Hippocampal formation (tissue), 2 donors: Measurements from ENCODE around the gene KLHL2.
"Not testable (repeated sequence)": the region's sequence is repeated elsewhere in the genome, so short reads cannot be mapped to it uniquely, and the experiment has no call there.

Experiments
- DNase-seq, 2 donors: peaks; one replicate each; lab custom pipeline; 2025; lab: John Stamatoyannopoulos, UW

Gene KLHL2, protein sequence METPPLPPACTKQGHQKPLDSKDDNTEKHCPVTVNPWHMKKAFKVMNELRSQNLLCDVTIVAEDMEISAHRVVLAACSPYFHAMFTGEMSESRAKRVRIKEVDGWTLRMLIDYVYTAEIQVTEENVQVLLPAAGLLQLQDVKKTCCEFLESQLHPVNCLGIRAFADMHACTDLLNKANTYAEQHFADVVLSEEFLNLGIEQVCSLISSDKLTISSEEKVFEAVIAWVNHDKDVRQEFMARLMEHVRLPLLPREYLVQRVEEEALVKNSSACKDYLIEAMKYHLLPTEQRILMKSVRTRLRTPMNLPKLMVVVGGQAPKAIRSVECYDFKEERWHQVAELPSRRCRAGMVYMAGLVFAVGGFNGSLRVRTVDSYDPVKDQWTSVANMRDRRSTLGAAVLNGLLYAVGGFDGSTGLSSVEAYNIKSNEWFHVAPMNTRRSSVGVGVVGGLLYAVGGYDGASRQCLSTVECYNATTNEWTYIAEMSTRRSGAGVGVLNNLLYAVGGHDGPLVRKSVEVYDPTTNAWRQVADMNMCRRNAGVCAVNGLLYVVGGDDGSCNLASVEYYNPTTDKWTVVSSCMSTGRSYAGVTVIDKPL

DNA sequence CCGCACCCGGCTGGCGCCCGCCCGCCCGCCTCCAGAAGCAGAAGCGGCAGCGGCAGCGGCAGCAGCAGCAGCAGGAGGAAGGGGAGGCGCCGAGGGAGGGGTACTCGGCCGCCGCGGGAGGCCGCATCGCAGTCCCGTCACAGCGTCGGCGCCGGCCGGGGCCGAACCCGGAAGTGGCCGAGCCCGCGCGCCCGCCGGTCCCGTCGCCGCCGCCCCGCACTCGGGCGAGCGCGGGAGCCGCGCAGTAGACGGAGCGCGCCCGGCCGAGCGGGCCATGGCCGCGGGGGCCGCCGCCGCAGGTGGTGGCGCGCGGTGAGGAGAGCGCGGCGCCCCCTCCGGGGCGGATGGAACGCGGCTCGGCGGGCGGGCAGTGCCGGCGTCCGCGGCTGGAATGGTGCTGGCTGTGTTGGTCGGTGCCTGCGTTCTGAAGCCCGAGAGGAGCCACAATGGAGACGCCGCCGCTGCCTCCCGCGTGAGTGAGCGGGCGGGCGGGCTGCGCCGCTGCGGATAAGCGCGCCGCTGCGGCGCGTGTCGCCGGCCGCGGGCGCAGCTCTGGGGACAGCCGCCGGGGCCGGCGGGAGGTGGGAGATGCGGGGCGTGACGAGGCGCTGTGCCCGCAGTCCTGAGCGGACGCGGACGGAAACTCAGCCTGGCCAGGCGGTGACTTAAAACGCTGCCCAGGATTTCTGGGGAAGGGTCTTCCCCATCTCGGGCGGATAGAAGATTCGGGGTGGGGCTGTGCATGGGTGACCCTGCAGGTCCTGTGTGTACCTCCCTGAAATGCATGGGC is at the start of gene KLHL2:
TSS of gene KLHL2 (plus strand) at position 131 of the 790 bp plus-strand sequence. CDS start at position 447, 316 bp downstream.
- DNase-seq: peak; percentile 78 to 81

DNA sequence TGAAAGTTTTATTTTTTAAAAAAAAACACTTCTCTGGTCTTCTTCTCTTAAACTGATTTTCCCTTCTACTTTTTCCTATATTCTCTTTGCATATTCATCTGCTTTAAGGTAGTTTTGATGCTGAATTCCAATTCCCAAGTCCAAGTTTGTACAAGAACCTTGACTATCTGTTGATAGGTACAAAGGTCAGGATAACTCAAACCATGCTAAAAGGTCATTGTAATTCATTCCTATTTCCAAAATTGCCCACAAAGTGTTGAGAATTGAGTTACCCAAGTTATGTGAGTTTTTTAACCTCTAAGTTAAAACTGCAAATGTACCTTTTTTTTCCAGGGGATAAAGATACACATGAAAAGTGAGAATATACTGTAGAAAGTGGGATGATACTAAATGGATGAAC is 48.6 kb upstream of the KLHL2 start:
- no peak for DNase-seq

DNA sequence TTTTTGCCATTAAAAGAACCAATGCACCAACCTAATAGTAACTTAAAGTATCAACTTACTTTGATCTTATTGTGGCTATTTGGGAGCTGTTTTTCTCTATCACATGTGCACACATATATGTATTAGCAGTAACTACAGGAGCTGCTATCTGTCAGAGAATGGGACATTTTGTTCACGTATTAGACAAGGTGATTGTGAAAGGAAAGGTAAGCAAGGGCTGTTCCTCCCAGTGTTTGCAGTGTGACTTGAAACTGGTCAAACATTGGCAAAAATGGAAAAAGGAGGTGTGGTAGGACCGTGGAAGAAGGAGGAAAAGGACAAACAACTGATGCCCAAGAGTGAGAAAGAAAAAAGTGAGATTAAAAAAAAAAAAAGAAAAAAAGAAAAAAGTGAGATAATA is 43.1 kb upstream of the KLHL2 start:
- no peak for DNase-seq

DNA sequence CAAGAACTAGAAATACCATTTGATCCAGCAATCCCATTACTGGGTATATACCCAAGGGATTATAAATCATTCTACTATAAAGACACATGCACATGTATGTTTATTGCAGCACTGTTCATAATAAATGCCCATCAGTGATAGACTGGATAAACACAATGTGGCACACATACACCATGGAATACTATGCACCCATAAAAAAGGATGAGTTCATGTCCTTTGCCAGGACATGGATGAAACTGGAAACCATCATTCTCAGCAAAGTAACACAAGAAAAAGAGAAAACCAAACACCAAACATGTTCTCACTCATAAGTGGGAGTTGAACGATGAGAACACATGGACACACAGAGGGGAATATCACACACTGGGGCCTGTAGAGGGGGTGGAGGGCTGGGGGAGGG is 40.5 kb upstream of the KLHL2 start:
- not testable (repeated sequence) for DNase-seq

DNA sequence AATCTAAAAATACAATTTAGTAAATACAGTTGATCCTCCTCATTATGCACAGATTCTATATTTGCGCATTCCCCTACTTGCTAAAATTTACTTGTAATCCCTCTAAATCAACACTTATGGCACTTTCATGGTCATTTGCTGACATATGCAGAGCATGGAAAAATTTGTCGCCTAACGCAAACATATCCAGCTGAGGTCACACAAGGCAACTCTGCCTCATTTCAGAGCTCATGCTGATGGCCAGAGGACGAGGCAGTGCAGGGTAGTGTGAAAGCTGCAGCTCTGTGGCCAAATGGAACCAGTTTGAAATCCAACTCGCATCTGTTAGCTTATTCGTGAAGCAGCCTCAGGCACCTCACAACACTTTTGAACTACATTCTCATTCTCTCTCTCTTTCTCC is 39.7 kb upstream of the KLHL2 start:
- DNase-seq: no peak

DNA sequence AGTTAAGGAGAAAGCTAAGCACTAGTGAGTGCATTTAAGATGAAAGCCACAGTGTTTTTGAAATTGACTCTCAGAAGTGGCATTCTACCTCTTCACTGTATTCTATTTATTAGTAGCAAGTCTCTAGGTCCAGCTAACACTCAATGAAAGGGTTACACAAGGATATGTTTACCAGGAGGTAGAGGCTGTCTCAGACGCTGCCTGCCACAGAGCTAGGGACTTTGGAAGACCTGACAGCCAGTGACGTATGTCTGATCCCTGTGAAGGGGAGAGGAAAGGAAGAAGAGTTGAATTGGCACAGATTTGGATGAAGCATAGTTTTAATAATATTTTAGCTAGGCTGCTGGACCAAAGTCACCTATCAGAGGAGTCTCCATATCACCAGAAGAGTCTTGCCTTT is 36.5 kb upstream of the KLHL2 start:
- no peak for DNase-seq

DNA sequence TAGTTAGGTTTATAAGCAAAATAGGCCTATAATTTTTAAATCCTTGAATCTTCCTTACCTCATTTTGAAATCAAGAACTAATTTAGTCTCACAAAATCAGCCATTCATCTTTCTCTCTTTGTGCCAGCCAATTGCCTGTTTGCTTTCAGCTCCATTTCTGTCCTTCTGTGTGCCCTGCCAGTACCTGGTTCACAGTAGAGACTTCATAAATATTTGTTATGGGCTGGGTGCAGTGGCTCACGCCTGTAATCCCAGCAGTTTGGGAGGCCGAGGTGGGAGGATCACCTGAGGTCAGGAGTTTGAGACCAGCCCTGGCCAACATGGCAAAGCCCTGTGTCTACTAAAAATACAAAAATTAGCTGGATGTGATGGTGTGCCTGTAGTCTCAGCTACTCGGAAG is 31.9 kb upstream of the KLHL2 start:
- not testable (repeated sequence) for DNase-seq

DNA sequence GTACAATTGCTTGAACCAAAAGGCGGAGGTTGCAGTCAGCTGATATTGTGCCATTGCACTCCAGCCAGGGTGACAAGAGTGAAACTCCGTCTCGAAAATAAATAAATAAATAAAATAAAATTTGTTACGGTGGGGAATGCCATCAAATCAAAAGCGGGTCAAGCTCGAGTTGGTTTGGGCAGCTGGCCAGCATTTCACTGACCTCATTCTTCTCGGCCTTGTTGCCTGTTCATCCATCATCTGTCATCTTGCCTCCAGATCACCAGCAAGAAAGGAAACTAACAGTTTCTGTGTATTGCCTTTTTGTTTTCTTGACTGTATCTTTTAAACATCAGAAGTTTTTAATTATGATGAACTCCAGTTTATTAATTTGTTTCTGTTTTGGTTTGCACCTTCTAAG is 31.5 kb upstream of the KLHL2 start:
- DNase-seq: no peak

DNA sequence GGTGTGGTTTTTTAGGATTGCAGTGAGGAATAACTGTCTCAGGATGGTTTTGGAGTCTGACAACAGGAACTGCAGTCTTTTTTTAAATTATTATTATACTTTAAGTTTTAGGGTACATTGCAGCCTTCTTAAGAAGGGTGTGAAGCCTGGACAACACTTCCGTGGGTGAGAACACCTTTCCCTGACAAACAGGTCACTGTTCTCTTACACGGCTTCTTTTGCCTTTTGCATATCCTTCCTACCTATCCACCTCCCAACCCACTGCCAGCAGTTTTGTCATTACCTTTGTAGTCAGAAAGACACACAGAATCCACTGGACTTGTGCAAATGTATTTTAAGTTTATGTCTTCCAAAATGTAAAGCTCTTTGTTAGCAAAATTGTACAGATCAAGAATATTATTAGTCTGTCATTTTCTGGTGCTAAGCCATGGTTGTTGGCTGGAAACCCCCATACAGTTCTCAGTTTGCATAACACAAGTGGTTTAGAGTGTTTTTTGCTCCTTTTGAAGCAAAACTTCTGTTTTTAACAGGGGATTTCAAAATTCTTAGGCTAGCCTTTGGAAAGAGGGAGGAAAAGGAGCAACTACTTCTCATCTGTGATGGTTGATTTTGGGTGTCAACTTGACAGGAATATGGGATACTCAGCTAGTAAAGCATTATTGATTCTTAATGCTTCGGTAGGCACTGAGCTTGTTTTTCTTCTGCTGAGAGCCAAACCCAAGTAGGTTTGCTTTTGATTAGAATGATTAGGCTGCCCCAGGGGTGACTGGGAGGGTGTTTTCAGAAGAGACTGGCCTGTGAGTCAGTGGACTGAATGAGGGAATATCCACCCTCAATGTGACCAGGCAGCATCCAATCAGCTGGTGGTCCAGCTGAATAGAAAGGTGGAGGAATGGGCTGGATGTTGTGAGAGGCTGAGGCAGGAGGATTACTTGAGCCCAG is 29.4 kb upstream of the KLHL2 start:
- DNase-seq: no peak

DNA sequence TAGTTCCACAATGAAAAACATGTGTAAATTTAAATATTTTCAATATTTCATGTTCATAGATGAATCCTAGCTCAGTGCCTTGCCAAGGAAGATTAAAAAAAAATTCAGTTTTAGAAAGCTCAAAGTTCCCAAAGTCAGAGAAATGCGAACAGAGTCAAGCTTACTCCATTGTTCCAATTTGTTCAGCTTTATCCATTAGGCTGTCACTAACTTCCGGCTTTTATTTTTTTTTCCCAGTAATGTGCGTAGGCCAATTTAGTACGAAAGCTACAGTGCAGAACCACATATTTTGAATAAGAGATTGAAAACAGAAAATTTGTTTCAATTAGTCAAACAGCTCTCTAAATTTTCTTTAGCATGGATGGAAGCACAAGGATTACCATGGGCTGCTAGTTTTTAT is 23.1 kb upstream of the KLHL2 start:
- DNase-seq: no peak

DNA sequence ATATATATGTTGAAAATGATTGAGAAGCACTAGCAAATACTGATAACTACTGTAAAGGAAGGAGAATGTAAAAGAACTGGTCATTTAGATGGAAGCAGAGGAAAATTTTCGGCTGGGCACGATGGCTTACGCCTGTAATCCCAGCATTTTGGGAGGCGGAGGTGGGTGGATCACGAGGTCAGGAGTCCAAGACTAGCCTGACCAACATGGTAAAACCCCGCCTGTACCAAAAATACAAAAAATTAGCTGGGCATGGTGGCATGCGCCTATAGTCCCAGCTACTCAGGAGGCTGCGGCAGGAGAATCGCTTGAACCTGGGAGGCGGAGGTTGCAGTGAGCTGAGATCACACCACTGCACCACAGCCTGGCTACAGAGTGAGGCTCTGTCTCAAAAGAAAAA is 22.4 kb upstream of the KLHL2 start:
- not testable (repeated sequence) for DNase-seq

DNA sequence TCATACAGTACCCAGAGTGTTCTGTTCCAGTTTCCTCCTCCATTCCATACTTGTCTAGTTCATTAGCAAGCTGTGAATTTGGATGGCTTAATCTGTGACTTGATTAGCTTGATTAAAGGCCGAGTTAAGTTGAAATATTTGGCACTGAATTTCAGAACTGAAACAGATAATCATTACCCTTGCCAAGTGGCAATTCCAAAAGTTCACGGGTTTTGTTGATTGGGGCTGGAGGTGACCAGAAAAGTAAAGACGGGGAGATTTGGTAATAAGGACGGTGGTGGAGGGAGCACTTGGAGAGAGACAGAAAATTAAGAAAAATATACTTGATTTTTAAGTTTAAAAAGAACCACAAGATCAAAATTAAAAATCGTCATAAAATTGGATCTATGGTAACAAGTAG is 21.9 kb upstream of the KLHL2 start:
- no peak for DNase-seq

DNA sequence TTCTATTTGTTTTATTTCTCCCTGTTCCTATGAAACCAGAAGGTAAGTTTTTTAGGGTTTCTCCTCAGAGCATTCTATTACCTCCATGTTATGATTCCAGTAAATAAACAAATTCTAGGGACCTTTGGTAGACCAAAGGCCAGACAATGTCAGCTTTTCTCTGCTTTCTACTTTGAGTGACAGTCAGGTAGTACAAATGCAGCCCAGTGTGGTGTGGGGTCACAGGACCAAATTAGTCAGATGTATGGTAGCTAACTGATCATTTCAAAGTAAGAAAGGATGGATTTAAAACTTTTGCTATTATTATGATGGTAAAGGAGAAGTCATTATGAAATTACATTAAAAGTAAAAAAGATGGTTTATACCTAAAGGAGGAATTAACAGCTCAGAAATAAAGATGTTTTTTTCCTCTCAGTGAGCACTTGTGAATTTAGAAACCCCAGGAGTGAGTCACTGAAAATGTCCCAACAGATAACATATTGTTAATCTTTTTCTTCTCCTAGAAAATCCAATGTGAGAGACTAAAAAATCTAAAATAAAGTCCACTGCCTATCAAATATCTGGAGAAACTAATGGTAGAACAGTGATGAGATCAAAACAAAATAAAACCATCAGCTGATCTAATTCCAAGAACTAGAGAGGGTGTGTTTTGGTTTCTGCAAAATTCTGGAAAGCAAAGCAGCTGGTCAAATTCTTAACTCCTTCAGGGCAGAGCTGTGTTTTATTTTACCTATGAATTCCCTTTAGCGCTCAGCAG is 16.6 kb upstream of the KLHL2 start:
- no peak for DNase-seq

DNA sequence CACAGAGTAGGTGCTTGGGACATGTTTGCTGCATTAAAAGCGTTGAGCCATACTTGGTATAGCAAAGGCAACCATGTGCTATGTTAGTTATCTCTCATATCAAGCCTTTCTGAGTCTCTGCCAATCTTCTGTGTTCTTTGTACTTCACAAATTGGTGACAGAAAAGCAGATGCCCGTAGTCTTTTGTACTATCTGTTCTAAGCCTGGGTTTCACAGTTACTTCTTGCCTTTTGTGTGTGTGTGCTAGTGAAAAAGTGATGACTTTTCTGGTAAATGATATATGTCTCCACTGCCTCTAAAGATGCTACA is 16.1 kb upstream of the KLHL2 start:
- no peak for DNase-seq

DNA sequence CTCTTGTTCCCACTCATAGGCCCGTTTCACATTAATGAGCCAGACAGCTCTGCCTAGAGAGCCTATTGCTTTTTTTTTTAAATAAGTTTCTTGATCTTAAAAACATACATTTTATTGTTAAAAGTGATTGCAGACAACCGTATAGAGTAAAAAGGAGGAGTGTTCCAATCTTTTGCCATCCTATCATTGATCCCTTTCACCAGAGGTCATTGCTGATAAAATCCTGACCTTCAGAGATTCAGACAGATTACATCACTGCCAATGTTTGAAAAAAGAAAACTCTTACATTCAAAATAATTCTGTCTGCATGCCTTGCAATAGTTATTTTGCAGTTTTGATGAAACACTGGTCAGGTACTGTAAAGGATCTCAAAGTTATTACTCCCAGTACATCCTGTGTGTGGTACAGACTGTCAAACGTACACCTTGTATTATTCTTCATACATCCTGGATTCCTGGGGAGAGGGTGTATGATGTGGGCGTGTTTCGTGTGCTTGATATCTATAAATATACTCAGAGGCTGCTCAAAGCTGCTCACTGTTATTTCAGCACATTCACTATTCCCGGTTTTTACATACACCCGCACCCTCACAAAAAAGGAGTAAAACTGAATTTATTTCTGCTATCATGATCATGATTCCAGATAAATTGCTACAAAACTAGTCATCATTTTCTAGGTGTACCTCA is 15.4 kb upstream of the KLHL2 start:
- DNase-seq: peak in 1 of 2 donors; percentile 21

DNA sequence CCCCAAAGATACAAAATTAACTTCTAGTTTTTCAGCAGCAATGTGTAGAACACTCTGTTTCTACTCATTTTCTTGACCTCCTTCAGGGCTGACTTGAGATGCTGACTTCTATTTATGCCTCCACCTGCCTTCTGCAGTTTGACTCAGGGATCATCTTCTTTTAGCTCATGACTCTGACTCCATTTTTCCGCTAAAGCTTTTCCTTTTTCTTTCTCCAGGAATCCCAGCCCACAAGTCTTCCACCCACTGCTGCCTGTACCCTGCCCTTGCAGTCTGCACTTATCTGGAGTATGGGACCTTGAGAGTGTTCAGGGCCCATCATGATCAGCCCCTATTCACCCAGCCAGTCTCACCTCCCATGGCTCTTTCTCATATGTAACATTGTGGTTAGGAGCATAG is 14.9 kb upstream of the KLHL2 start:
- no peak for DNase-seq

DNA sequence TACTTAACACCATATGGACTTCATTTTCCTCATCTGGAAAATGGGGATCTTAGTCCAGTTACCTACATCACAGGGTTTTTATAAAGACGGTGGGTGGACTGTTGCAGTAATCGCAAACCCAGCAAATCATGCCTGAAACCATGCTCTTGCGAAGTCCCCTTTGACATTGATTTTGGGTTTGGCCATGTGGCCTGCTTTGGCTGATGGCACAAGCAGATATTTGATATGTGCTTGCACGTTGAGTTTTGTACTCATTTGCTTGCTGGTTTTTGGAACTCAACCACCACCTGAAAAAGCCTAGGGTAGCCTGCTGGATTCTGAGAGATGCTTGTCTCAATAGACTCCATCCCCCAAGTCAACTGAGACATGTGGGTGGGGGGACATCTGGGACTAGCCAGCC is 14.4 kb upstream of the KLHL2 start:
- DNase-seq: no peak

DNA sequence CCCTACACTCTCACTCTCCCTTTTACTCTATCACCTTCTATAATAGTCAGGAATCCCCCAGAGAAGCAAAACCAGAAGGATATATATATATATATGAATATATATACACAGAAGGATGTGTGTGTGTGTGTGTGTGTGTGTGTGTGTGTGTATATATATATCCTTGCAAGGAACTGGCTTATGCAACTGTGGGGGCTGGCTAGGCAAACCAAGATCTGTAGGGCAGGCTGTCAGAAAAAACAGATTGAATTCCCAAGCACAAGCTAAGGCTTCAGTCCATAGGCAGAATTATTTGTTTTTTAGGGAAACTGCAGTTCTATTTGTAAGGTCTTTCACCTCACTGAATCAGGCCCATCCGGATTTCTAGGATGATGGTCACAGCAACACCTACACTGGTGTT is 13.0 kb upstream of the KLHL2 start:
- no peak for DNase-seq

DNA sequence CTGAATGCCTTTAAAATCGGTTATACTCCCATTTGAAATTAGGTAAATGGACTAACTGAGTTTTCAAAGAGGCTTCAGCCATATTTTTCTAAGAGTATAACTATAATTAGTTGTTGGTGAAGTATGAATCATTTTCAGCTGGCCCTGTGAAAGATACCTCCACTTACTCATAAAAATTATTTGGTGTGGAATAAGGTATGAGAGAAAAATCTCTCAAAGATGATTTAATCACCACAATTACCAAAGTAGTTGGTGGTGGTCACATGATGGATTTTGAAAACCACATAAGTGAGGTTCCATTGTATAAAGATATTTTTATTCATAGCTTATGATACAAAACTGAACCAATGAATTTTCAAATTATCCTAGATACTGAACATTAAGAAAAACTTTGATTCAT is 9.0 kb upstream of the KLHL2 start:
- no peak for DNase-seq

DNA sequence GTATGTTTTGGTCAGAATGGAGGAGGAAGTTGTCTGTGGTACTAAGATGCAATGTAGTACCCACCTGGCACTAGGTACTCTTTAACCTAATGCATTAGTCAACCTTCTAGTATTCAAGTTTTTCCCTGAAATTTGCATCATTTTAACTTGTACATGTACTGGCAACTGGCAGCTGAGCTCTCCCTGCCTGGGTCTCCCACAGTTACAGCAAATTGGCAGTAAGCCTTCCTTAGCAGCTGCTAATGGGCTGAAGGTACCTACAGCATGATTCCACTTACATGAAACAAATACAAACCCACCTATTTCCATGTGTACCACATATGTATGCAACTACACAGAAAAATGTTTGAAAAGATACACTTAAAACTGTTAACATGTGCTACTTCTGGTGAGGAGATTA is 8.1 kb upstream of the KLHL2 start:
- no peak for DNase-seq

DNA sequence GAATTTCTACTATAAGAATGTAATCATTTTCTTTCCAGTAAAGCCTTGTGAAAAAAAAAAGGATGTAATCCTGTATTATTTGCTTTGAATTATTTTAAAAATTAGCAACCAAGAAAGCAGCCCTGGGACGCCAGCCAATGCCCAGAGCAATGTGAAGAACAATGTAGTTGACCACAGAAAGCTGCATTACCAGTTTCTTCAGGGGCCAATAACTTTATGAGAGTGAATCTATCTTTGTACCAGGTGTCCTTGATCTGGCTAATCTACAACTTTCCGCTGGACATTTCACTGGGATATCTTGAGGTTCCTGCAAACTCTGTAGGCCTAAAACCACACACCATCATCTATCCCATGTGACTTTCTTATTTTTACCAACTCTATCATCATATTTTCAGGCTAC is 7.6 kb upstream of the KLHL2 start:
- no peak for DNase-seq
